Adrenal gland (tissue), 12 donors: ENCODE measurements around the gene SPCS3. TPM values are rescaled to one million over a fixed set of nuclear protein-coding genes. Genes with fewer than 3 reads are reported as not detected.

ENCODE experiments used
- DNase-seq, 7 donors: peaks; one replicate each; pipeline ENCODE4 v3.0.0-alpha.2; 2019 to 2020
- H3K27ac ChIP-seq, 5 donors: fragments of 200-600 bp; sonication (generic) in 4 of 5; 1 replicate in 3 of 5; 2 replicates in 2 of 5; pipeline versions ENCODE4 v1.5.1 to v1.8.0; 2016 to 2020; ENCODE audit warnings: mild to moderate bottlenecking in 1 of 5
- H3K27me3 ChIP-seq: fragments of 200-600 bp; 2 replicates; pipeline ENCODE4 v1.8.0; 2021
- H3K36me3 ChIP-seq, 2 donors: fragments of 200-600 bp; replicated peaks in 1 of 2; 1 replicate in 1 of 2; 2 replicates in 1 of 2; pipeline versions ENCODE4 v1.5.1 to v1.8.0; 2018 to 2022
- H3K4me1 ChIP-seq, 2 donors: fragments of 200-600 bp; replicated peaks in 1 of 2; 1 replicate in 1 of 2; 2 replicates in 1 of 2; pipeline versions ENCODE4 v1.5.1 to v1.8.0; 2018 to 2021
- H3K4me3 ChIP-seq, 4 donors: fragments of 200-600 bp; sonication (generic) in 3 of 4; one replicate each; pipeline ENCODE4 v1.5.1; 2016 to 2018
- H3K9me3 ChIP-seq, 3 donors: fragments of 200-600 bp; sonication (generic) in 1 of 3; replicated peaks in 1 of 3; 1 replicate in 2 of 3; 2 replicates in 1 of 3; pipeline versions ENCODE4 v1.5.1 to v1.8.0; 2016 to 2021
- POLR2A ChIP-seq, 2 donors: fragments of 450-650 bp; IDR thresholded peaks; one replicate each; pipeline ENCODE4 v1.6.1; 2017; ENCODE audit warnings: antibody characterized with exemption in 2 of 2, mild to moderate bottlenecking in 2 of 2, moderate library complexity in 1 of 2
- WGBS, 4 donors: extraction: QIAGEN DNeasy Blood & Tissue Kit in 2 of 4; methylation state at CpG; one replicate each; pipeline versions ENCODE4 v1.1.5 to v1.1.7; 2013 to 2017; 5-methylcytosine and 5-hydroxymethylcytosine counted together
- intact Hi-C, 2 donors: fragments of 100-400 bp; cut with DNase I; formaldehyde crosslinking; loops; one replicate each; pipeline versions ENCODE4 v1.14.1 to v1.15.0; 2022 to 2023
- polyA plus RNA-seq, 3 donors: library from polyadenylated mRNA; stranded (reverse); fragments of 200-250 nt in 2 of 3; fragments of 350-450 nt in 1 of 3; fragmentation: Illumina TruSeq in 1 of 3; extraction: RNeasy Lipid Tissue Mini Kit (QIAGEN cat#74804) in 1 of 3; gene quantifications; one replicate each; pipeline ENCODE4 v1.2.3, GENCODE V29; 2013 to 2014
- total RNA-seq, 9 donors: library from RNA; depleted of rRNA in 4 of 9; stranded (reverse); fragments of >200 nt in 4 of 9; fragments of 120-200 nt in 1 of 9; fragmentation: NEBNext Ultra II Directional in 1 of 9; extraction: Animal tissue kit (Norgen Biotek cat#: 25700) in 1 of 9; gene quantifications; one replicate each; pipeline versions ENCODE4 v1.1.0 to v1.2.4, GENCODE V29; 2013 to 2023
- TF ChIP-seq, protein P1 (sequence below), 6 experiments: fragments of 450-650 bp in 4 of 6; fragments of 200-600 bp in 2 of 6; sonication (generic) in 1 of 6; IDR thresholded peaks; 1 replicate in 5 of 6; 2 replicates in 1 of 6; pipeline versions ENCODE4 v1.5.1 to v1.8.0; 2016 to 2021; ENCODE audit warnings: antibody characterized with exemption in 6 of 6, mild to moderate bottlenecking in 2 of 6, moderate library complexity in 1 of 6
- donor health status: healthy with polysubstance abuse.
- donor health status: Bipolar disorder and iron deficiency.
- donor health status: DM: yes; HTN: yes; CAD: no.
- donor health status: DM: no; HTN: no; CAD: no.
- donor health status: DM: no; HTN: no; CAD: no.
- donor health status: DM: yes; HTN: yes; CAD: no.

SPCS3 gene
- total and polyA plus RNA-seq, 12 donors, result 8.4 to 144 (median 49.1) TPM

DNA sequence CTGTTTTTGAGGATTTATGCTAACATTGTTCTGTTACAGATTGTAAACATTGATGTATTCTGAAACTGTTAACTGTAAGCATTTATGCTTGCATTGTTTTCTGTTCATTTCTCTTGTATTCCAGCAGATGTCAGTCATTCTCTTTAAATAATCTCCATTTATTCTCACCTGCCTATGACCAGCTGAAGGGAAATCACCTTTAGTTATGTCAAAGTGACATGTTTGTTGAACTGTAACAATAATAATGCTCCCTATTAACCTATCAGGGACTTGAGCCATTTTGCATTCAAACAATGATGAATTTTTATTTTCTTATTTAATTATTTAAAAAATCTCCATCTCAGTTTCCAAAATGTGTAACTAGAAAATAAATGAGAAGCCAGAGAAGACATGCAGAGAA, 58.0 kb downstream of the SPCS3 start:
- no peak for DNase-seq
- no peak for TF ChIP-seq POLR2A (IDR thresholded peaks at IDR 0.05)
- TF ChIP-seq, protein P1, sequence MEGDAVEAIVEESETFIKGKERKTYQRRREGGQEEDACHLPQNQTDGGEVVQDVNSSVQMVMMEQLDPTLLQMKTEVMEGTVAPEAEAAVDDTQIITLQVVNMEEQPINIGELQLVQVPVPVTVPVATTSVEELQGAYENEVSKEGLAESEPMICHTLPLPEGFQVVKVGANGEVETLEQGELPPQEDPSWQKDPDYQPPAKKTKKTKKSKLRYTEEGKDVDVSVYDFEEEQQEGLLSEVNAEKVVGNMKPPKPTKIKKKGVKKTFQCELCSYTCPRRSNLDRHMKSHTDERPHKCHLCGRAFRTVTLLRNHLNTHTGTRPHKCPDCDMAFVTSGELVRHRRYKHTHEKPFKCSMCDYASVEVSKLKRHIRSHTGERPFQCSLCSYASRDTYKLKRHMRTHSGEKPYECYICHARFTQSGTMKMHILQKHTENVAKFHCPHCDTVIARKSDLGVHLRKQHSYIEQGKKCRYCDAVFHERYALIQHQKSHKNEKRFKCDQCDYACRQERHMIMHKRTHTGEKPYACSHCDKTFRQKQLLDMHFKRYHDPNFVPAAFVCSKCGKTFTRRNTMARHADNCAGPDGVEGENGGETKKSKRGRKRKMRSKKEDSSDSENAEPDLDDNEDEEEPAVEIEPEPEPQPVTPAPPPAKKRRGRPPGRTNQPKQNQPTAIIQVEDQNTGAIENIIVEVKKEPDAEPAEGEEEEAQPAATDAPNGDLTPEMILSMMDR (IDR thresholded peaks at IDR 0.05), result peak in 4 of 6 experiments; percentile 43 to 53 (median 44)
- intact Hi-C loops, result loop anchor here in 1 of 2 donors (5.0 kb wide), 1 partner anchor 670 kb away; no protein-coding TSS in a partner anchor
- Histone ChIP-seq H3K4me3 (no peak overlapping the region), H3K27me3 (no peaks in the 10 kb centered on the region), H3K9me3 (no peaks in the 10 kb centered on the region), H3K36me3 (no peaks in the 10 kb centered on the region), H3K4me1 (no peaks in the 10 kb centered on the region), H3K27ac (no peak overlapping the region)

DNA sequence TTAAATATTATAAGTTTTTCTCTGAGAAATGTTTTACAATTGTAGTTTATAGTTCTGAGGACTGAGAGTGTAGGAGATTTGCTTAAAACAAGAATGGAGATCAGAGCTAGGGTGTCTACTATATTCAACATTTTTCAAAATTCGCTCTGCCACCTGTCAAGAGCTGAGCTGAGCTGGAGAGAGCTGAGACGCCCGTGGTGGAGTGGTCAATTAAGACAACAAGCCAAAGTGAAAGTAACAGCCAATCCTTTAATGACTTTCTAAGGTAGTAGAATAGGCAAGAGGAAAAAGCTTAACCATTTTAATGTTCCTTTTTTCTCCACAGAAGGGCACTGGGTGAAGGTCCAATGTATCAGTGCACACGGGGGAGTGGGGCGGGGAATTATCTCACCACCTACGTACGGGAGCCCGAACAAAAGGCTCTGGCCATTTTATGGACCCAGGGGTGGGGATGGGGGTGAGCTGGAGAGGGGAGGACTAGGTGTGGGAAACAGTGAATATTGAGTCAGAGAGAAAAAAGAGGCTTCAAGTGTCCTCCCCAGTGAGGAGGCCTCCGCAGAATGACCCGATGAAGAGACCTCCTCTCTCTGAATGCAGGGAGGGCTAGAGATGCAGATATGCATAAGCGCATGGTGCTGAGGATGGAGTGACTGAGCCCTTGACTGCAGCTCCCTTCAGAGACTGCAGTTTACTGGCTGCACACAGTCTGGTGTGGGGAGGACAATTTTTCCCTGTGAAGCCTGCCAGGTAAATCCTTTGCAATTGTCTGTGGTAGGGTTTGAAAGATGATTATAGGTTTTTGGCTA, 60.8 kb downstream of the SPCS3 start:
- H3K4me1 ChIP-seq, result no peaks in the 10 kb centered on the region
- H3K36me3 ChIP-seq, result no peaks in the 10 kb centered on the region
- no peaks in the 10 kb centered on the region for H3K9me3 ChIP-seq
- WGBS, 4 donors, result 69 to 78% (median 77%) methylated on average over 11 of the region's 11 CpGs
- DNase-seq, result no peak
- intact Hi-C loops, result no loop called here
- TF ChIP-seq, protein P1 (IDR thresholded peaks at IDR 0.05), result no peak
- no peak for TF ChIP-seq POLR2A (IDR thresholded peaks at IDR 0.05)
- H3K4me3 ChIP-seq, result no peak overlapping the region
- H3K27ac ChIP-seq, result no peak overlapping the region
- no peaks in the 10 kb centered on the region for H3K27me3 ChIP-seq

Other genes with a start within 250 kb of the SPCS3 start
- under 1 TPM in 4 of 9 donors, not detected in 5; 0.33 to 0.83 (median 0.57) TPM for gene SPATA4, start 124.4 kb upstream of the SPCS3 start, total RNA-seq
- under 1 TPM; 0.13 to 0.29 (median 0.24) TPM for gene SPATA4, start 124.4 kb upstream of the SPCS3 start, polyA plus RNA-seq
- under 1 TPM in 1 of 9 donors, not detected in 8; 0.27 TPM for gene ASB5, start 50.7 kb upstream of the SPCS3 start, total RNA-seq
- under 1 TPM in 2 of 3 donors, not detected in 1; 0.17 to 0.20 TPM for gene ASB5, start 50.7 kb upstream of the SPCS3 start, polyA plus RNA-seq